GM08714 (cell line): Measurements from ENCODE around the gene F2R.
A peak's percentile ranks its signal among the peaks of the same experiment; 100 is the strongest.
"Not testable (repeated sequence)": the region's sequence is repeated elsewhere in the genome, so short reads cannot be mapped to it uniquely, and the experiment has no call there.

Experiments
- H3K4me3 ChIP-seq: fragments of 200-500 bp; sonication (Bioruptor generic); 2 replicates; pipeline ENCODE4 v1.5.1; 2014; ENCODE audit warnings: mild to moderate bottlenecking, low read length, inconsistent platforms
- ZNF274 ChIP-seq: IDR thresholded peaks from 2 replicates; pipeline ENCODE4 v1.6.1; 2012; ENCODE audit warnings: mild to moderate bottlenecking, low read depth, low read length

The F2R gene

DNA sequence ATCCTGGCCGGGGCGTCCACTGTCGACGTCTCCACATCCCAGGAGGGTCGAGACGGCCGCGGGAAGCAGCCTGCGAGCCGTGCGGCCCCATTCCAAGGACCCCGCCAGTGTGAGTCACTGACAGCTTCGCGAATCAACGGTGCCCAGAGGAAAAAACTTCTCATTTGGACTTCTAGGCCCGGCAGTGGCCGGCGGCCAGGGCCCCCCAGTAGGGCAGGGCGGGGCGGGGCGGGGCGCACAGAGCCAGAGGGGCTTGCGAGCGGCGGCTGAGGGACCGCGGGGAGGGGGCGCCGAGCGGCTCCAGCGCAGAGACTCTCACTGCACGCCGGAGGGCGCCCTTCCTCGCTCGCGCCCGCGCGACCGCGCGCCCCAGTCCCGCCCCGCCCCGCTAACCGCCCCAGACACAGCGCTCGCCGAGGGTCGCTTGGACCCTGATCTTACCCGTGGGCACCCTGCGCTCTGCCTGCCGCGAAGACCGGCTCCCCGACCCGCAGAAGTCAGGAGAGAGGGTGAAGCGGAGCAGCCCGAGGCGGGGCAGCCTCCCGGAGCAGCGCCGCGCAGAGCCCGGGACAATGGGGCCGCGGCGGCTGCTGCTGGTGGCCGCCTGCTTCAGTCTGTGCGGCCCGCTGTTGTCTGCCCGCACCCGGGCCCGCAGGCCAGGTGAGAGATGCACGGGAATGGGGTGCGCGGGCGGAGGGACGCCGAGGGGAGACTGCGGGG, at the start of gene F2R:
Gene F2R (plus strand): TSS at position 391 of the 720 bp plus-strand sequence. CDS start 182 bp downstream, at position 573.
- peak within 1 kb of the TSS; percentile 84 for H3K4me3 ChIP-seq
- TF ChIP-seq ZNF274, result no peak

DNA sequence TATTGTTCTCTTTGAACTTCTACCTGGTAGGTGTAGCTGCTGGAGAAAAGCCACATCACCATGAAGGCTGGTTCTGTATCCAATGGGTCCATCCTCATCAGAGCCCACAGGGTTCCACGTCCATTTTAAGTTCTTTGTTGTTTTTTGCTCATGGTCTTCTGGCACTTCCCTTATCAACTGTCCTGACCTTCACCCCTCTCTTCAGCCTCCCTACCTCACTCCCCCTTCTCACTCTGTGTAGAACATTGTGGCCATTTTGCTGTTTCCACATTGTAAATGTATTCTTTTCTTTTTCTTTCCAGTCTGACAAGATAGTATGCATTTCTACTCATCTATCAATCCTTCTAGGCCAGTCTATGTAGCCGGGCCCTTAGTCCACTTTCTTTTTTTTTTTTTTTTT, 48.4 kb upstream of the F2R start:
- TF ChIP-seq ZNF274, result no peak
- no peak overlapping the region for H3K4me3 ChIP-seq

DNA sequence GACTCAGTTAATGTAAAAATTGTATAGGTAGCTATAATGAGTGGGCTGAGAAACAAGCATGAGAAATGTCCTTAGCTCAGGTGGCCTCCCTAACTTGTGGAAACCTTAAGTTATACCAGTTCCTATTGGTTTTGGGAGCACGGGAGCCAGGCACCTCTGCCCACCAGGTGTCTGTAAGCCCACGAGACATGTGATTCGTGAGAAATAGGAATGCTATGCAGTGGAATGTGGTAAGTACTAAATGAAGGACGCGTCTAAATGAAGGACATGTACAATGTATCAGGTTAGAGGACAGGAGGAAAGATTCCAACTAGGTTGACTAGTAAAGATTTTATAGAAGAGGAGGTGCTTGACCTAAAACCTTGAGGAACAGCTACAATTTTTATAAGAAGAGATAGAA, 46.7 kb upstream of the F2R start:
- TF ChIP-seq ZNF274, result no peak
- H3K4me3 ChIP-seq, result no peak overlapping the region

DNA sequence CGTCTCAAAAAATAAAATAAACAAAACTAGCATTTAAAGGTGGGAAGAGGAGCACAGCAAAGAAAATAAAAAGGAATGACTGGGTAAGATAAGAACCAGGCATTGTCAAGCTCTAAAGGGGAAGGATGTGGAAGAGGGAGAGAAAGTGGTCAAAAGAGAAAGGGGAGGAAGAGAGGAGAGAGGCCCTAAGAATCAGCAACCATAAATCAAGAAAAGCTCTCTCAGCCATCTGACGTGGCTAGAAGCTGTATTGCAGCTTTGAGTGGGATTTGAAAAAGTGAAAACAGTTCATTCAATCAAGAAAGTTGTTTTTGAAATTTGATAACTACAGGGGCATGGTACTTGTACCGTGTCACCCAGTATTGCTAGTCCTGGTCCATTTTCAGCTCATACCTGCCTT, 45.4 kb upstream of the F2R start:
- no peak for TF ChIP-seq ZNF274
- H3K4me3 ChIP-seq, result no peak overlapping the region

DNA sequence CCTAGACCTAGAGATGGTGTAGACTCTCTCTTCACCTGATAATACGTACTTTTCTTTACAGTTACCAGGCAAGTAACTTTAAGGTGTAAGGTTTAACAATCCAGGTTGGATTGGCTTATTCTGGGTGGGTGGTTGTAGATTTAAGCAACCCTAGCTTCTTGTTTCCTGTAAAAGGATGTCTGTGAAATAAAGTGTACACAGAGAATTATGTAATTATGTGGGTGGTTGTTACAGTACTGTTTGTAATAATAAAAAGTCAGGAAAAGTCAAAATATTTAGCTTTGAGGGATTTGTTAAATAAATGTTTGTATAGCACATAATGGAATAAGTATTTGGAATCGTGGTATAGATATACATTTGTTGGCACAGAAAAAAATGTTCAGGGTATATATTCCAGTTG, 43.7 kb upstream of the F2R start:
- H3K4me3 ChIP-seq, result no peak overlapping the region
- TF ChIP-seq ZNF274, result no peak

DNA sequence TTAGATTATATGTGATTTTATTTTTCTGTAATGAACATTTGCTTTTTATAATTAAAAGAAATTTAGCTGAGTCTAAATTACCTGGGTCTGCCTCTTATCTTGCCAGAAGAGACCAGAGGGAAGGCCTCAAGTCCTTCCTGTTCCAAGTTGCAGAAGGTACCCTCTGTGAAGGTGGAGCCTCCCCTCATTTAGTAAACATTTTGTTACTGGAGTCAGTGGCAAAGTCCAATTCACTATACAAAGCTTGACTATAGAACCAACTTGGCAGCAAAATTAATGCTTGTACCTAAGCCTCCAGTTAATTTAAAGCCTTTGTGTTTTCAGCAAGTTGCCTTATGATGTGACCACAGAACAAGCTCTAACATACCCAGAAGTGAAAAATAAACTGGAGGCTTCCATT, 42.8 kb upstream of the F2R start:
- H3K4me3 ChIP-seq, result no peak overlapping the region
- no peak for TF ChIP-seq ZNF274

DNA sequence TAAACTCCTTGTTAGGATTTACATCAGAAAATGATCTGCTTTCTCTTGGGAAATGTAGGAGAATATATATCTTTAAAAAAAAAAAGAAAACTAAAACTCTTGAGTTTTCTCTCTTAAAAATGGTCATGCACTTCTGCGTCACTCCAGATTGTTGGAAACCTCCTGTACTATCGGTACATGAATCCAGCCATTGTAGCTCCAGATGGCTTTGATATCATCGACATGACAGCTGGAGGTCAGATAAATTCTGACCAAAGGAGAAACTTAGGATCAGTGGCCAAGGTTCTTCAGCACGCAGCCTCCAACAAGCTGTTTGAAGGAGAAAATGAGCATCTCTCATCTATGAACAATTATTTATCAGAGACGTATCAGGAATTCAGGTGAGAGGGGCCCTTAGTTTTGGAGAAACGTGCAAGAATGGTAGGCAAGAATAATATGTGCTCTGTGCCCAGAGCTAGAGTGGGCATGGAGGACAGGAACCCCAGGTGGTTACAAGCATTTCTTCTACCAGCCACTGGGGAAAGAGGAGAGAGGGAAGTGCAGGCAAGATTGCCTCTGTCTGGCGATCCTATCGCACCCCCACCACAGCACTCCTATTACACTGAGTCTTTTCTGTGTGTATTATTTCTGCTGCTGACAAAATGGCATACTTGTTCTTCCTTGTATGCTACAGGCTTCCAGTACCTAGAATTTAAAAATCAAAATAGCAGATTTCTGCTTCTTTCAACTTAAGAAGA, 41.4 kb upstream of the F2R start:
- no peak for TF ChIP-seq ZNF274
- H3K4me3 ChIP-seq, result no peak overlapping the region

DNA sequence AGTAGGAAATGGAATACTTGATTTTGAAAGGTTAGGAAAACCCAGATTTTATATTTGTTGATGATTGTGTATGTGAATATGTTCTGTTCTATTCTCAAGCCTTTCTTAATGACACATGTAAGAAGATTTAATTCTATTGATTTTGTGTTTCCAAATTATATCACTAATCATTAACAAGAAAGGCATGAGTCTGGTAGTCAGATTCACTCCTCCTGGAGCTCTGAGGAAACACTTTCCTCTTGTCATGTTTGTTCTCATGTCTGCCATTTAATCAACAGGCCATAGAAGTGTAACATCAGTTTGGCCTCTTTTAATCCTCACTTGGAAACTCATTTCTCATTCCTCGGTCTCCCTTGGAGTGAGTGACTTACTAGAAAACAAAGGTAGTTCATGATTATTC, 40.6 kb upstream of the F2R start:
- TF ChIP-seq ZNF274, result no peak
- H3K4me3 ChIP-seq, result no peak overlapping the region

DNA sequence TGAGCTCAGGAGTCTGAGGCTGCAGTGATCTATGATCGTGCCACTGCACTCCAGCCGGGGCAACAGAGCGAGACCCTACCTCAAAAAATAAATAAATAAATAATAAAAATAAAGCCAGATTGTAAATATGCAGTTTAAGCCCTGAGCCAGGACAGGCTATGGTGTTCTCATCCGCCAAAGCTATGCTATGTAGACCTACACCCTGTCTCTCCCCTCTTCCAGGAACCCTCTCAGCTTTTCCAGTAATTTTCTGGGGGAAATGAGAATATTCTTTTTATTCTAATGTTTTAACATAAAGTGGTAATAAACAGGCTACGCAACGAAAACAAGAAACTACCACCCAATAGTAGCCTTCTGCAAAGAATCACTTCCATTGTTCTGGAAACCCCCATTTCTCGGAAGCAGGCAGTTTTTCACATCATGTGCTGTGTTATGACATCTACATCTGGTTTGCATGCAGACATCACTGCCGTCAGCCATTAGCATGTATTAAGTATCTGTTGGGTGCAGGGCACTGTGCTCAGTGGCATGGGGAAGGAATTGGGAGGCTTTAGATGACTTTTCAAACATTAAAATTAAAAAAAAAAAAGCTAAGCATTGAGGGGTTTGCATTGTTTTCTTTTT, 38.0 kb upstream of the F2R start:
- H3K4me3 ChIP-seq, result no peak overlapping the region
- TF ChIP-seq ZNF274, result no peak

DNA sequence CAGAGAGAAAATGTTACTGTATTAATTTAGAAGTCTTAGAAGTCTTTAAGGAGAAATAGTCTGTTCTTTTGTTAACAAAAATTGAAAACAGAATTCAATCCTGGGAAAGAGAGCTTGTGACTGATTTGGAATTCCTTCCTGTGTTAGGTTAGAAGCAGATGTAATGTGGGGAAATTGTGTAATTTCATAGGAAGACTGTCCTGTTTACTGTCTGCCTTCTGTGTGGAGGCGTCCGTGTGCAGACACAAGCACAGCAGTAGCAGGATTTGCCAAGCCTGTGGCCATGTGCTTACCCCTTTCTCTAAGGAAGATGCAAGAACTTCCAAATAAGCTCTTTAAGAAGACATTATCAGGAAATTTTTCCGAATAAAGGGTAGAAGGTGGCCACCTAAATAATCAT, 36.7 kb upstream of the F2R start:
- TF ChIP-seq ZNF274, result no peak
- no peak overlapping the region for H3K4me3 ChIP-seq

DNA sequence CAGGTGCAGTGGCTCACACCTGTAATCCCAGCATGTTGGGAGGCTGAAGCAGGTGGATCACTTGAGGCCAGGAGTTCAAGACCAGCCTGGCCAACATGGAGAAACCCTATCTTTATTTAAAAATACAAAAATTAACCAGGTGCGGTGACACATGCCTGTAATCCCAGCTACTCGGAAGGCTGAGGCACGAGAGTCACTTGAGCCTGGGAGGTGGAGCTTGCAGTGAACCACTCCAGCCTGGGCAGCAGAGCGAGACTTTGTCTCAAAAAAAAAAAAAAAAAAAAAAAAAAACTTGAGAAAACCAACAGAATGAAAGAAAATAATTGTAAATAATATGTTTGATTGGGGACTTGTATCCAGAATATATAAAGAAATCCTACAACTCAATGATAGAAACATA, 35.1 kb upstream of the F2R start:
- H3K4me3 ChIP-seq, result not testable (repeated sequence)

DNA sequence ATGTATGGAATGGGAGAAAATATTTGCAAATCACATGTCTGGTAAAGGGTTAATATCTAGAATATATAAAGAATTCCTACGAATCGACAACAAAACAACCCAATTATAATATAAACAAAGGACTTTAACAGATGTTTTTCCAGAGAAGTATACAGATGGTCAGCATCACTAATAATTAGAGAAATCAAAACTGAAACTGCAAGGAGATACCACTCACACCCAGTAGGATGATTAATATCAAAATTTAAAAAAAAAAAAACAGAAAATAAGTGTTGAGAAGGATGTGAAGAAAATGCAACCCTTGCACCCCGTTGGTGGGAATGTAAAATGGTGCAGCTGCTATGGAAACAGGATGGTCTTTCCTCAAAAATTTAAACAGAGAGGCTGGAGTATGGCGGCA, 34.6 kb upstream of the F2R start:
- H3K4me3 ChIP-seq, result no peak overlapping the region
- TF ChIP-seq ZNF274, result no peak

DNA sequence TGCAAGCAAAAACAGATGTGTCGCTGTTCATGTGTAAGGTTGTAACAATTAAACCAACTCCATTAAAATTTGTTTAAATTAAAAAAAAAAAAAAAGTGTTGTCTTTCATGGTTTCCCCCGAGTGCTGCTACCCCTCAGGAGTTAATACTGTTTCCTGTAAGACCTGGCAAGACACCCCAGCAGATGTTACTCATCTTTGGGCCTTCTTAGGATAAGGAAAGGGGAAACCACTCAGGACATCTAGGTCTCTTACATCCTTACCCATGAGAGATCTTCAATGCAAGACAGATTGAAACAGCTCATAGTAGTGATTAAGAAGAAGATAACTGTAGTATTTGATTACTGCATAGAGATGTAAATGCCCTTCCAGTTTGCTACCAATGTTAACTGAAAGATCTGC, 33.5 kb upstream of the F2R start:
- TF ChIP-seq ZNF274, result no peak
- H3K4me3 ChIP-seq, result no peak overlapping the region

DNA sequence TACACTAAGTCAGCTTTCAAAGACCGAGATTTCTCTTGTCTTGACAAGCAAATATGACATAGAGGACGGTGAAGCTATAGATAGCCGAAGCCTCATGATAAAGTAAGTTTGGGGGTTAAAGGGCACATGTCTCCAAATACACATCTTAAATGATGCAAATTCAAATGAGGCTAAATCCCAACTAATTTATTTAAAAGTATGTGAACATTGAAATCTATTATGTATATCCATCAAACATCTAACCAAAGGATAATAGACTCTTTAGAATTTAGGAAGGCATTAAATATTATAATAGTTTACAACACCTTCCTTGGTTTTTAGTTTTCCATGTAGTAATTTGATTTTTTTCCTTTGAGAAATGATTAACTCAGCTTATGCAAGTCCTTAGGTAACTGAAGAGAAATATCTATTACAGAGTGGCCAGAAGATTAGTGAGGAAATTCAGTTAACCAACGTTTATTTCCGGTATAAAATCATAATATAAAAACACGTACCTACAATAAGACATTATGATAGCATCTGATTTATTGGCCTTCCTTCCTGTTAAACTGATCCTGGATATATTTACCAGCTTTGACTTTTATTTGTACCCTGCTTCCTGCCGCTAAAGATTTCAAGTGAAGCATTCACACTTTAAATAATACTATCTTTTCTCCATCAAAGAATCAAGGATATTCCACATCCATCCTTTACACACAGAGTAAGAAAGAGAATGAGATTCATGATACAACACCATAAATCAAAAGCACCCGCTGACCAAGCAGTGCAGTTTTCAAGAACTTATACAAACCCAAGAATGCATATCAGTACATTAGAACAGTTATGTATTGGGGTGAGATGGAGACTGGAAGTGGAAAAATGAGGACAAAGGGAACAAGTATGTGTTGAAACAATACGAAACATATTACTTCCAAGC, 31.9 kb upstream of the F2R start:
- H3K4me3 ChIP-seq, result no peak overlapping the region
- TF ChIP-seq ZNF274, result no peak
